H9 (cell line): Measurements from ENCODE around the gene H2BK1. TPM values are rescaled to one million over a fixed set of nuclear protein-coding genes. Genes with fewer than 3 reads are reported as not detected.

Experiments
- DNase-seq: peaks from one replicate; pipeline ENCODE4 v3.0.0-alpha.2; 2017
- H2AFZ ChIP-seq: one replicate; pipeline ENCODE4 v1.6.1; 2013; ENCODE audit warnings: mild to moderate bottlenecking, low read length, control low read depth, moderate library complexity
- H2AK5ac ChIP-seq: 2 replicates; pipeline ENCODE4 v1.6.1; 2013; ENCODE audit warnings: low read length, control low read depth, mixed read lengths; ENCODE audit not compliant: insufficient read length
- H2BK120ac ChIP-seq: one replicate; pipeline ENCODE4 v1.6.1; 2013; ENCODE audit warnings: low read depth, mild to moderate bottlenecking, low read length, control low read depth, inconsistent platforms; ENCODE audit not compliant: poor library complexity, severe bottlenecking
- H2BK12ac ChIP-seq: 2 replicates; pipeline ENCODE4 v1.6.1; 2013; ENCODE audit warnings: low read length, control low read depth, mixed read lengths, low read depth; ENCODE audit not compliant: insufficient read length
- H2BK15ac ChIP-seq: 2 replicates; pipeline ENCODE4 v1.6.1; 2013; ENCODE audit warnings: low read depth, low read length, control low read depth
- H2BK20ac ChIP-seq: one replicate; pipeline ENCODE4 v1.6.1; 2013; ENCODE audit warnings: low read depth, mild to moderate bottlenecking, low read length, control low read depth, inconsistent platforms; ENCODE audit not compliant: poor library complexity, severe bottlenecking
- H2BK5ac ChIP-seq: 2 replicates; pipeline ENCODE4 v1.6.1; 2013; ENCODE audit warnings: low read length, control low read depth, mixed read lengths; ENCODE audit not compliant: insufficient read length
- H3K14ac ChIP-seq: 2 replicates; pipeline ENCODE4 v1.6.1; 2013; ENCODE audit warnings: low read length, control low read depth; ENCODE audit not compliant: insufficient read depth
- H3K18ac ChIP-seq: 2 replicates; pipeline ENCODE4 v1.6.1; 2013; ENCODE audit warnings: low read depth, mild to moderate bottlenecking, mixed read lengths, low read length, control low read depth; ENCODE audit not compliant: insufficient read length
- H3K23ac ChIP-seq: 2 replicates; pipeline ENCODE4 v1.6.1; 2013; ENCODE audit warnings: low read length, control low read depth, mixed read lengths, low read depth; ENCODE audit not compliant: insufficient read length
- H3K23me2 ChIP-seq: 2 replicates; pipeline ENCODE4 v1.6.1; 2013; ENCODE audit warnings: low read depth, mild to moderate bottlenecking, mixed read lengths, low read length, control low read depth; ENCODE audit not compliant: insufficient read length, poor library complexity, severe bottlenecking
- H3K27ac ChIP-seq: 2 replicates; pipeline ENCODE4 v1.5.1; 2013; ENCODE audit warnings: low read length, control low read depth, mixed read lengths, low read depth; ENCODE audit not compliant: insufficient read length
- H3K27me3 ChIP-seq: 2 replicates; pipeline ENCODE4 v1.6.1; 2013; ENCODE audit warnings: low read length, control low read depth, inconsistent platforms; ENCODE audit not compliant: insufficient read depth
- H3K4ac ChIP-seq: 2 replicates; pipeline ENCODE4 v1.6.1; 2013; ENCODE audit warnings: low read depth, mild to moderate bottlenecking, control low read depth, inconsistent platforms, low read length, moderate library complexity
- H3K4me1 ChIP-seq: 2 replicates; pipeline ENCODE4 v1.6.1; 2013; ENCODE audit warnings: low read length, control low read depth, inconsistent platforms; ENCODE audit not compliant: insufficient read depth
- H3K4me2 ChIP-seq: 2 replicates; pipeline ENCODE4 v1.6.1; 2013; ENCODE audit warnings: low read length, control low read depth, mixed read lengths; ENCODE audit not compliant: insufficient read length, insufficient read depth
- H3K56ac ChIP-seq: 2 replicates; pipeline ENCODE4 v1.6.1; 2013; ENCODE audit warnings: low read depth, mild to moderate bottlenecking, mixed read lengths, low read length, control low read depth; ENCODE audit not compliant: insufficient read length
- H3K79me1 ChIP-seq: 2 replicates; pipeline ENCODE4 v1.6.1; 2013; ENCODE audit warnings: low read depth, mild to moderate bottlenecking, moderate library complexity, low read length, control low read depth, inconsistent platforms; ENCODE audit not compliant: insufficient read depth, poor library complexity, severe bottlenecking
- H3K79me2 ChIP-seq: 2 replicates; pipeline ENCODE4 v1.6.1; 2013; ENCODE audit warnings: low read length, control low read depth, inconsistent platforms; ENCODE audit not compliant: insufficient read depth
- H3K9ac ChIP-seq: 2 replicates; pipeline ENCODE4 v1.6.1; 2013; ENCODE audit warnings: low read length, control low read depth, mixed read lengths; ENCODE audit not compliant: insufficient read length; ENCODE audit errors: extremely low read depth
- H3K9me3 ChIP-seq: one replicate; pipeline ENCODE4 v1.6.1; 2013; ENCODE audit warnings: low read depth, low read length, inconsistent platforms; ENCODE audit not compliant: control insufficient read depth
- H3T11ph ChIP-seq: one replicate; pipeline ENCODE4 v1.6.1; 2013; ENCODE audit warnings: mild to moderate bottlenecking, low read length, control low read depth, inconsistent platforms
- H4K20me1 ChIP-seq: one replicate; pipeline ENCODE4 v1.6.1; 2013; ENCODE audit not compliant: control insufficient read depth, insufficient read length, insufficient read depth
- H4K5ac ChIP-seq: 2 replicates; pipeline ENCODE4 v1.6.1; 2013; ENCODE audit warnings: low read depth, mild to moderate bottlenecking, mixed read lengths, low read length, control low read depth; ENCODE audit not compliant: insufficient read length
- H4K8ac ChIP-seq: replicated peaks from 2 replicates; pipeline ENCODE4 v1.6.1; 2013; ENCODE audit warnings: low read length, control low read depth, mixed read lengths, low read depth; ENCODE audit not compliant: insufficient read length
- H4K91ac ChIP-seq: 2 replicates; pipeline ENCODE4 v1.6.1; 2013; ENCODE audit warnings: low read depth, mild to moderate bottlenecking, moderate library complexity, mixed read lengths, low read length, control low read depth; ENCODE audit not compliant: insufficient read length
- H3K27ac Mint-ChIP-seq, 3 experiments: 2 replicates in 2 of 3; 3 replicates in 1 of 3; pipeline ENCODE4 v1.8.0; 2020 to 2021; ENCODE audit warnings: mixed read lengths in 3 of 3, mild to moderate bottlenecking in 1 of 3, moderate library complexity in 1 of 3
- H3K27me3 Mint-ChIP-seq: 2 replicates; pipeline ENCODE4 v1.8.0; 2021; ENCODE audit warnings: low read depth, mild to moderate bottlenecking, moderate library complexity, mixed read lengths
- H3K36me3 Mint-ChIP-seq, 3 experiments: 2 replicates in 2 of 3; 3 replicates in 1 of 3; pipeline ENCODE4 v1.8.0; 2020 to 2021; ENCODE audit warnings: low read depth in 3 of 3, mixed read lengths in 3 of 3; ENCODE audit not compliant: insufficient read depth in 1 of 3
- H3K4me1 Mint-ChIP-seq, 2 experiments: 2 replicates each; pipeline ENCODE4 v1.8.0; 2020; ENCODE audit warnings: mixed read lengths in 2 of 2
- H3K4me3 Mint-ChIP-seq, 2 experiments: 2 replicates in 1 of 2; 3 replicates in 1 of 2; pipeline ENCODE4 v1.8.0; 2020 to 2021; ENCODE audit warnings: mild to moderate bottlenecking in 2 of 2, mixed read lengths in 2 of 2, moderate library complexity in 1 of 2
- H3K9me3 Mint-ChIP-seq, 2 experiments: 2 replicates in 1 of 2; 3 replicates in 1 of 2; pipeline ENCODE4 v1.8.0; 2020; ENCODE audit warnings: mild to moderate bottlenecking in 2 of 2, mixed read lengths in 2 of 2, moderate library complexity in 1 of 2
- CTCF ChIP-seq: fragments of 200-600 bp; sonication (generic); conservative IDR thresholded peaks from 3 replicates; pipeline ENCODE4 v1.8.0; 2021; ENCODE audit warnings: antibody characterized with exemption, mild to moderate bottlenecking
- WGBS: extraction: QIAGEN DNeasy Blood & Tissue Kit; methylation state at CpG from one replicate; pipeline ENCODE4 v1.1.7; 2013; ENCODE audit warnings: missing lambda C conversion rate, low lambda C conversion rate, mixed read lengths; ENCODE audit not compliant: insufficient read length; ENCODE audit errors: extremely low coverage; 5-methylcytosine and 5-hydroxymethylcytosine counted together
- total RNA-seq: library from RNA; stranded (reverse); gene quantifications from 2 replicates; pipeline ENCODE4 v1.2.1, GENCODE V29; 2021

Gene H2BK1
- total RNA-seq, 1 experiment from 2014 or later = not detected

- WGBS = no CpG with 5 or more reads among the region's 10 CpGs
- Histone ChIP-seq H3T11ph (no peak overlapping the region), H3K4ac (no peak overlapping the region), H3K14ac (no peak overlapping the region), H3K18ac (no peak overlapping the region), H4K8ac (no peak overlapping the region), H2AFZ (no peak overlapping the region), H3K27ac (peak overlapping the region; percentile 40), H3K23me2 (peaks cover 14% of the 10 kb centered on the region), H3K9ac (peak overlapping the region; percentile 78), H2BK20ac (no peak overlapping the region), H2AK5ac (no peak overlapping the region), H3K4me1 (no peaks in the 10 kb centered on the region; the same call in 1 of the 2 replicates), H3K23ac (no peak overlapping the region), H4K91ac (no peak overlapping the region), H3K56ac (no peak overlapping the region), H2BK12ac (no peak overlapping the region), H2BK120ac (no peak overlapping the region), H2BK5ac (no peak overlapping the region), H3K79me1 (no peaks in the 10 kb centered on the region), H4K20me1 (no peaks in the 10 kb centered on the region), H4K5ac (no peak overlapping the region), H3K27me3 (no peaks in the 10 kb centered on the region), H3K4me2 (peak overlapping the region; percentile 77), H2BK15ac (no peak overlapping the region), H3K79me2 (peaks cover 3% of the 10 kb centered on the region; the same call in 1 of the 2 replicates), H3K9me3 (no peaks in the 10 kb centered on the region)
- Mint-ChIP-seq H3K9me3 (no peaks in the 10 kb centered on the region), H3K4me3 (peak overlapping the region; percentile 97 to 98), H3K36me3 (peaks cover 18 to 31% (median 24%) of the 10 kb centered on the region in 3 experiments; a peak in 6 of 7 replicates), H3K27ac (peak overlapping the region; percentile 98 to 99 (median 98)), H3K4me1 (peaks cover 34 to 38% of the 10 kb centered on the region in 2 experiments), H3K27me3 (no peaks in the 10 kb centered on the region; the same call in 1 of the 2 replicates)
- TF ChIP-seq CTCF = no peak
- DNase-seq = no peak
Observed at GRCh38 chr7:151228024-151228866, 18.0 kb upstream of the H2BK1 start.
